NCI-H2107 treated with DMSO at 0.1 percent for 48 hours (cell line): Measurements from ENCODE around the gene ETS2.

Experiments used
- DNase-seq: peaks from one replicate; lab custom pipeline; 2025; ENCODE audit not compliant: unreplicated experiment; lab: John Stamatoyannopoulos, UW

The ETS2 gene

GRCh38 chr21:38858026-38858811 lies 52.5 kb downstream of the ETS2 start:
- no peak for DNase-seq

DNA sequence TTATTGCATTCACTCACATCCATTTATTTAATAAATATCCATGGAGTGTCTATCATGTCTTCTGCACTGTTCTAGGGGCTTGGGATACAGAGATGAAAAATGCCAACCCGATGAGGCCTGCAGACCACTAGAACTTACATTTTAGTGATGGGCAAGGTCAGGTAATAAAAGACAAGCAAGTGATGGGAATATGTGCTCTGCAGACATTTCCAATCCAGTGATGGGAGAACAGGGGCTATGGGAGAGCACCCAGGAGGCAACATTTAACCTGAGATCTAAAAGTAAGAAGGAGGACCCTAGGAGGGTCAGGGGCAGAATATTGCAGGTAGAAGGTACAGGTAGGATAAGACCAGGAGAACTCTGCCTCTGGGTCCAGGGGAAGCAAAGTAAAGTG lies 53.1 kb downstream of the ETS2 start:
- no peak for DNase-seq

DNA sequence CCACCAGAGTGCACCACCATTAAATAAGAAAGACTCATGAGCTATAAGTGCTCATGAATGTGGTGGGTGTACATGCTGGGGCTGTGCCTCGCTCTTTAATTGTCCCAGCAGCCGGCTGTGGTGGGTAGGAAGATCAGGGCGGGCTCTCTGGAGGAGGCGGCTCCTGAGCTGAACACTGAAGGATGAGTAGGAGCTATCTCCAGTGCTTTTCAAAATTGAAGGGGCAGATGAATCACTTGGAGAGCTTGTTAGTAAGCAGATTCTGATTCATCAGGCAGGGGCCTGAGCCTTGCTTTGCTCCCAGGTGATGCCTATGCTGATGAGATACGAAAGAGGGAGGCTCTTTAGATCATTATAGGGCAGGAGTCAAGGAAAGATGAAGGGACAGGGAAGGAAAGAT lies 54.1 kb downstream of the ETS2 start:
- DNase-seq, result no peak

DNA sequence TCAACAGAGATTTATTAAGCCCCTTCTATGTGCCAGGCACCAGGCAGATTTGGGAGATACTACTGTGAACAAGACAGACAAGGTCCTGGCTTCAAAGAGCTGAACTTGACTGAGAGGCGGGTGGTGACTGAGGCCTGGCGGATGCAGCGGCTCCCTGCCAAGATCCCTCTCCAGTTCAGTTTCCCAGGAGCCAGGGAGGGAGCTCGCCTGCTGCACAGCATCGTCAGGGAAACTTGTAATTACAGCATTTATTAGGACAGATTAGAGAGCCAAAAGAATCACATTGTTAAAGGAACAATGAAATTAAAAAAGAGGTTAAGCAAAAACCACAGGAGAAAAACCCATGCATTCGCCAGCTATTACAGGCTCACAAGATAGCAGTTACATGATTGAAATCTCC lies 55.3 kb downstream of the ETS2 start:
- DNase-seq, result no peak

DNA sequence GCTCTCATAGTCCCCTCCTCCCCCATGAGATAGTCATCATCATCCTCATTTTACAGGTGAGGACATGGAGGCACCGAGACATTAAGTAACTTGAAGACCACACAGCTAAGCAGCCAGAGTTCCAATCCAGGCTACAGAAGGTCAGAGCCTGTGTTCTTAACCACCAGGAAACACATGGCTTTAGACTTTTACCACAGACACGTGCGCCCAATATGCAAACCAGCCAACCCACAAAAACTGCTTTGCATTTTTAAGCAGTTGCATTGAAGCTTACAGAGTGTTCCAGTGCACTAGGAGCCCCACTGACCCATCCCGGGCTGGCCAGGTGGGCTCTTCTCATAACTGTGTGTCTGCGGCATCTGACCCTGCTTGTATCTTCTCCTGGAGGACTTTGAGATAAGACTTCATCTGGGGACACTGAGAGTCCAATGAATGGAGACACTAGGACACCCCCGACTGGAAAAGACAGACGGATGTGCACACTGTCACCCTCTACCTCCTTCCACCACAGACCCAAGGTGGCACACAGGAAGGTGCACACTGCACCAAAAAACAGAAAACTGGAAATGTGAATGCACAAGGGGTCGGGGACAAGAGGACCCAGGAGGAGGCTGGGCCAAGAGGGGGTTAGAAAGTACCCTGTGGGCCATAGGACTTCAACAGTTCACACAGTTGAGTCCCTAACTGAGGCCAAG lies 56.4 kb downstream of the ETS2 start:
- DNase-seq, result no peak

DNA sequence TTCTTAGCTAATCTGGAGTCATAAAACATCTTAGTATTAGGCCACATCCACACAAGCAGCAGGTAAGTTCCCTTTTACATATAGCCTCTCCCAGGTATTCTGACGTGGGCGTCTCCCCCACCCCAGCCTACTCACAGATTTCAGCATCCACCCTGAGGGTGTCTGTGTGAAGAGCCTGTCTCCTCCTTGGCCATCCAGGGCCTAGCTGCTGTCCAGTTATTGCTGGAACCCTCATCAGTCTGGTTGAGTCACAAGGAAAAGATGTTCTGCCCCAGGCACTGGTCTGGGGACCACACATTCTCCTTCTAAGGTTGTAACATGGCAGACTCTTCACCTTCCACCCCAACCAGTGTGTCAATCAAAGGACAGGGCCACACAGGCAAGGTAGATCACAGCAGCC lies 57.6 kb downstream of the ETS2 start:
- no peak for DNase-seq

DNA sequence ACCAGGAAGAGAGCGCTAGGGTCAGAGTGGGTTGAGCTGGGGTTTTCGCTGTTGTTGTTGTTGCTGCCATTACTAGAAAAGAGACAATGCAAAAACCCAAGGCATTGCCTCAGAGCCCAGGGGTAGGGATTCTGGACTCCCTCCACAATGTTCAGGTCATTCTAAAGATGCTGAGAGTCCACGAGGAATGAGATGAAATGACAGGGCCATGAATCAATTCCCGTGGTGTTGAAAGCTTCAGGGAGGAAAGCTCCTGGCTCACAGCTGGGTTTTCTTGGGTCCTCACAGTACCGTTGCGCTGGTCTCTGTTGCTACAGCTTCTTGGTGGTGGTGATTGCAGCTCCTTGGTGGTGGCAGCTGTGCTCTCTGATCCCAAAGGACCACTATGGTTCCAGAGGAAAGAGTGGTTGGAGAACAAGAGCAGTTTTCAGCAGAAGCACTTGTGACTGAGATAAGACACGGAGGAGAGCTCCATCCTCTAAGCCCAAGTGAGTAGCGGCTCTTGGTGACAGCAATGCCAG lies 58.2 kb downstream of the ETS2 start:
- DNase-seq, result no peak

GRCh38 chr21:38864964-38865363 lies 59.2 kb downstream of the ETS2 start:
- DNase-seq, result no peak

DNA sequence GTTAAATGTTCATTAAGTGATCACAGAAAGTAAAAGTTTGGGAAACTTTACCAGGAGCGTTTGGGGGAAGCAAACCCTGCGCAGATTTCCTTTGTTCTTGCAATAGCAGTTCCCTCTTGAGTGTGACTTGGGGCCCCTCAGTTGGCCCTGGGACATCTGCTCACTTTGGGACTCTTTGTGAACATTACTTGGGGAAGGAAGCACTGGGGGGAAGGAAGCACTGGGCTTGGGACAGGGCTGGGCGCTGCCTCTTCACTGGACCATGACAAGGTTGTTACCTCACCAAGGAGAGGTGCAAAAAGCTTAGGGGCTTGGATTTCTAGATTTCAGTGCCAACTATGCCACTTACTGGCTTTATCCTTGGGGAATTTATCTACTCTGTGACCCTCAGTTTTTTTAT lies 63.5 kb downstream of the ETS2 start:
- no peak for DNase-seq

DNA sequence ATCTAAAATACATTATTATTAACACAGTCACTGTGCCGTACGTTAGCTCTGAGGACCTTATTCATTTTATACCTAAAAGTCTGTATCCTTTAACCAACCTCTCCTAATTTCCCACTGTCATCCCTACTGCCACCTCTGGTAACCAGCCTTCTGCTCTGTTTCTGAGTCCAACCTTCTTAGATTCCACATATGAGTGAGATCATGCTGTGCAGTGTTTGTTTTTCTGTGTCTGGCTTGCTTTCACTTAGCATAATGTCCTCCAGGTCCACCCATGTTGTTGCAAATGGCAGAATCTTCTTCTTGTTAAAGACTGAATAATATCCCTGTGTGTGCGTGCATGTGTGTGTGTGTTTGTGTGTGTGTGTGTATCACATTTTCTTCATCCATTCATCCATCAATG lies 64.2 kb downstream of the ETS2 start:
- peak; percentile 94 for DNase-seq
